WI38 (cell line): Measurements from ENCODE around the gene FBXL13.

Experiments used
- H3K4me3 ChIP-seq: 2 replicates; pipeline ENCODE4 v1.5.1; 2011; ENCODE audit warnings: low read depth, mild to moderate bottlenecking, control low read depth, low read length
- CTCF ChIP-seq: IDR thresholded peaks from 2 replicates; pipeline ENCODE4 v1.5.1; 2012; ENCODE audit warnings: low read depth, mild to moderate bottlenecking, control low read depth, low read length

The FBXL13 gene

GRCh38 chr7:102832674-102833073 is 241.9 kb downstream of the FBXL13 start:
- H3K4me3 ChIP-seq = no peak overlapping the region
- TF ChIP-seq CTCF = no peak

DNA sequence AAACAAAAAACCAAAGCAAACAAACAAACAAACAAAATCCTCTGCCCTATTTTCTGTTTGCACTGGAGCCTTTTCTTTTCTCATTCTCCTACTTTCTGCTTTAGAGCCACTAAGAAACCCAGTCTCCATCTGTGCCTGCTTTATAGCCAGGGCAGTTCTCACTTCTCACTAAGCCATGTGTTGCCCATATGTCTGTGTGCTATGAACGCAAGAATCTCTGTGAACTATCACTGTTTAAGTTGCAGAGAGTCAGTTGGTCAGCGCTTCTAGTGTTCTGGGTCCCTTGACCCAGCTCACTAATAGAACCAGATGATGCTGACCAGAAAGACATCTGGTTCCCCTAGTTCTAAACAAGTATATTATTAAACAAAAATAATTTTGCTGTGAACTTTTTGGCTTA is 244.4 kb downstream of the FBXL13 start:
- no peak for TF ChIP-seq CTCF
- H3K4me3 ChIP-seq = no peak overlapping the region

GRCh38 chr7:102829075-102829474 is 245.5 kb downstream of the FBXL13 start:
- no peak for TF ChIP-seq CTCF
- no peak overlapping the region for H3K4me3 ChIP-seq

GRCh38 chr7:102828286-102828685 is 246.3 kb downstream of the FBXL13 start:
- no peak overlapping the region for H3K4me3 ChIP-seq
- no peak for TF ChIP-seq CTCF

GRCh38 chr7:102823390-102824119 is 251.0 kb downstream of the FBXL13 start:
- TF ChIP-seq CTCF = no peak
- no peak overlapping the region for H3K4me3 ChIP-seq

DNA sequence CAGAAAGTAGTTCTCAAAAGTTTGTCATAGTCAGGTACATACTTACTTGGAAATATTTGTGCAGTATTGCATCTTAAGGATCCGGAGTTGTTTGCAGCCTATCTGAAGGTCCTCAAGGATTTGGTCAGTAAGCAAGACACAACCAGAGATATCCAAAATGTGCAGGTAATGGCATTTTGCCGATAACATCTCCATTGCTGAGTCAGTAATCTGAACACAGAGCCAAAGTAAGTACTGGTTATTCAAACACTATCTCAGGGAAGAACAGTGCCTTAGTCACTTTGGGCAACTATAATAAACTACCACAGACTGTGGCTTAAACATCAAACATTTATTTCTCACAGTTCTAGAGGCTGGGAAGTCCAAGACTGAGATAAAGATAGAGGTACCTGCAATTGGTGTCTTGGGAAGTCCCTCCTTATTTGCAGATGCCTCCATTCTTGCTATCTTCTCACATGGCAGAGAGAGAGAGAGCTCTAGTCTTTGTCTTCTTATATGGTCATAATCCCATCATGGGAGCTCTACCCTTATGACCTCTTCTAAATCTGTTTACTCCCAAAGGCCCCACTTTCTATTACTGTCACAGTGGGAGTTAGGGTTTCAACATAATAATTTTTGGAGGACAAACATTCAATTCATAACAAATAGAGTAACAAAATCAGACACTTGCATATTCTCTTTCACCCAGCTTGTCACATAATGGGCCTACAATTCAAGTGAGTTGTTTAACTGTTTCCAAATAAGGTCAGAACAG is 252.4 kb downstream of the FBXL13 start:
- no peak for TF ChIP-seq CTCF
- no peak overlapping the region for H3K4me3 ChIP-seq

GRCh38 chr7:102819151-102819550 is 255.4 kb downstream of the FBXL13 start:
- H3K4me3 ChIP-seq = no peak overlapping the region
- no peak for TF ChIP-seq CTCF
